Fibroblast of skin of left quadriceps (primary cell): ENCODE results near the gene INTS4.
A peak's percentile ranks its signal among the peaks of the same experiment; 100 is the strongest.
"Not testable (repeated sequence)": the region's sequence is repeated elsewhere in the genome, so short reads cannot be mapped to it uniquely, and the experiment has no call there.

Experiments
- DNase-seq, 2 experiments: peaks; one replicate each; pipeline ENCODE4 v3.0.0-alpha.2; 2013; ENCODE audit warnings: low read depth in 2 of 2

The INTS4 gene

DNA sequence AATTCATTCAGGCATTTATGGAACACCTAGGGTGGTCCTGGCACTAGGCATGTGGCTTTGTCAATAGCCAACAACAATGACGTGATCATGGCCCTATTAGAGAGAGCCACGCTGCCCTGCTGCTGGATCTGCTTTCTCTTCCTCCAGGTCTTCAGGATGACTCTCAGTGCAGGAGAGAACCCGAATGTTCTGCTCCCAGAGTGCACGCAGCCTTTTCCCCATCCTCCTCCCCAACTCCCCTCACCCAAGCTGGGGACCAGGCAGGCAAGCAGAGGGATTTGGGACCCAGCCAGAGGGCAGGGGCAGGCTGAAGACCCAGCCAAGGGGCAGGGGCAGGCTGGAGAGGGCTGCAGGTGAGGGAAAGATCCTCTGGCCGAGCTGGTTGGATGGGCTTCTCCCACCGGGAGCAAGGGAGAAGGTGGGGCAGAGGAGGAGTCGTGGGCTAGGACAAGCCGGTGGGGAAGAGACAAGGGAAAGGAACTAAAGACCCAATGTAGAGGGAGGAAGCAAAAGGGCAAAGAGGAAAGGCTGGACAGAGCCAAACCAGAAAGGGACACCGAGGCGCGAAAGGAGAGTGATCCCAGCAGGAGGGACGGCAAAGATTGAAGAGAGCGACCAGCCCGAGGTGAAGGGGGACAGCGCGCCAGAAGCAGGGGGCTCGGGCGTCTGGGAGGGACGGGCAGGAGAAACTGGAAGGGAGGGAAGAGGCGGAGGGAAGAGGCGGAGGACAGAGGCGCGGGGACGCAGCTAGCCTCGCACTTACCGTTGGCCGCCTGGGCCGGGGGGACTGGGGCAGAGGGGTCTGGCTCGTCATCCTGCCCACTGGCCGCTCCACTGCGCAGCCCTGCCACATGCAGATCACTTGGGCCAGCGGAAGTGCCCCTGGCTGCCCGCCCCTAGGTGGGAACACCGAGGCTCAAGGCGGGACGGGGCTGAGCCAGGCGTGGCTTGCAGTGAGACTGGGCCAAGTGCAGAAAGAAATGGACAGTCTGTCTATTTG is 28.2 kb upstream of the INTS4 start, which contains the start of gene KCTD14:
Gene KCTD14 (minus strand): TSS at position 880 of the 1,000 bp plus-strand sequence. CDS start 27 bp downstream, at position 853.
- DNase-seq, result no peak

DNA sequence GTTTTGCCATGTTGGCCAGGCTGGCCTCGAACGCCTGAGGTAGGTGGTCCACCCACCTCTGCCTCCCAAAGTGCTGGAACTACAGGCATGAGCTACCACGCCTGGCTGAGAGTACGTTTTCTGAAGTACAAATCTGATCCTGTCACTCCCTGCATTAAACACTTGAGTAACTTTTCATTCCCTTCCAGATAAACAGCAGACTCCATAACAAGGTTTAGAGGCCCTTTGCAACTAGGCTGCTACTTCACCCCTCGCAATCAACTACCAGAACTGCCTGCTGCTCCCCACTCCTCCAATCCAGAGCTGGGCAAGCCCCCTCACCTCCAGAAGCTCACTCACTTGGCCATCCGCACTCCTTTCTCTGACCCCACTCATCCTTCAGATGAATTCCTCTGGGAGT is 27.1 kb upstream of the INTS4 start:
- DNase-seq, result no peak

DNA sequence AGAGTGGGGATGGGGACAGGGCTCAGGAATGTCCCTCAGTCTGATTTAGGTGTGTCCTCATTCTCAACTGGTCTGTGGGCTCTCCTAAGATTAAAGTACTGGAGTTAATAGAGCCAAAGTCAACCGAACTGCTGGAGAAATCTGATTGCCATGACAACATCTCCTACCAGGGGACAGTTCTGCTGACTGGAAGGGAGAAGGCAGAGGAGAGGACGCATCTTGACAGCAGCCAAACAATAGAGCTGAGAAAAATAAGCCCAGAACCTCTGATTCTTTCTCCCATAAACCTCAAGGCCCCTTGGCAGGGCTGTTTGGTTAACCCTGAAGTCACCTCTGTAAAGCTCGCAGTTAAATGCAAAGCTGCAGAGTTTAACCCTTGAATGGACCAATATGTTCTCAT is 25.8 kb upstream of the INTS4 start:
- DNase-seq, result no peak

DNA sequence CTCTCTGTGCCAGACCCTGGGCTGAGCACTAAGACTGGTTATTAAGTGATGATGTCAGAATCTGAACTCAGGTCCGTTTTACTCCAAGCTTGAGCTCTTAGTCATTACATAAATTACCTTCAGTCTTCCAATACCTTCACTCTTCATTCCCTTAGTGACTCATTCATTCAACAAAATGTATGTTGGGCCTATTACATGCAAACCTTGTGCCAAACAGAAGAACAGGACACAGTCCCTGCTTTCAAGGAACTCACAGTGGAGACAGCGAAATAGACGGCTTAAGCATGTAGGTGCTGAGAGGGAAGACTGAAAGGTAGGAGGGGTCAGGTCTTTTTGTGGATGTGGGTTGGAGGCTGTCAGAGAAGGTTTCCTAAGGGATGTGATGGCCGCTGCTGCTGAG is 25.3 kb upstream of the INTS4 start:
- no peak for DNase-seq

DNA sequence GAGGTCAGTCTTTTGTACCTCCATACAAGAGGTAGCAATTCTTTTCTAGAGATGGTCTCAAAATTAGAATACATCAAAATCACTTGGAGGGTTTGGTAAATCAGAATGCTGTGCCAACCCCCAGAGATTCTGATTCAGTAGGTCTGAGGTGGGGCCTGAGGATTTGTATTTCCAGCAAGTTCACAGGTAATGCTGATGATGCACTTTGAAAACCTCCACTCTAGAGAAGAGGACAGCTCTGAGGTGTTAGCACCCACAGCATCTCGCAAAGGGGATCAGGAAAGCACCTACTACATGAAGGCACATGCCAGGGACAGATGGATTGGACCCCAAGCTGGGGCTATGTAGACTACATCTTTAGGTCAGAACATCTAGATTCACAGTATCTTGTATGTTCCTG is 21.4 kb upstream of the INTS4 start:
- DNase-seq, result no peak

DNA sequence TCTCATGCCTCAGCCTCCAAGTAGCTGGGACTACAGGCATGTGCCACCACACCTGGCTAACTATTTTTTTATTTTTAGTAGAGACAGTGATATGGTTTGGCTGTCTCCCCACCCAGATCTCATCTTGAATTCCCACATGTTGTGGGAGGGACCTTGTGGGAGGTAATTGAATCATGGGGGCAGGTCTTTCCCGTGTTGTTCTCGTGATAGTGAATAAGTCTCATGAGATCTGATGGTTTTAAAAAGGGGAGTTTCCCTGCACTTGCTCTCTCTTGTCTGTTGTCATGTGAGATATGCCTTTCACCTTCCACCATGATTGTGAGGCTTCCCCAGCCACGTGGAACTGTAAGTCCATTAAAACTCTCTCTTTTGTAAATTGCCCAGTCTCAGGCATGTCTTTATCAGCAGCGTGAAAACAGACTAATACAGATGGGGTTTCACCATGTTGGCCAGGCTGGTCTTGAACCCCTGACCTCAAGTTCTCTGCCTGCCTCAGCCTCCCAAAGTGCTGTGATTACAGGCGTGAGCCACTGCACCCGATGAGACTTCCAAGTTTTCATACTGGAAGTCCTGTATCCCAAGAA is 20.6 kb upstream of the INTS4 start:
- not testable (repeated sequence) for DNase-seq

DNA sequence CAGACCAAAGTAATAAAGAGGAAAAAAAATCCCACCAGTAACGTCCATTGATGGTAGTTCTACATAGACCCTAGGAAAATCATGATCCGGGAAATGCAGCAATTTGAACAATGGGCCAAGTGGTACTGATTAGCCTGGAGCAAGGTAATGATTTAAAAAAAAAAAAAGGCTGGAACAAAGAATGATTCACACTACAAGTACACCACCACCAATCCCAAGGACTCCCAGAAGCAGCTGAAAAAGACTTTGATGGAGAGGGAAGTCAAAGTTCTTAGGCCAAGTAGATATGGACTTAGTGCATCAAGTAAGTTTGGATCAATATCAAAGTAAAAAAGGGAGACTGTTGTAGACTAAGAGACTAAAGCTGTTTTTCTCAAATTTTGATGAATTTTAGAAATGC is 16.8 kb upstream of the INTS4 start:
- DNase-seq, result no peak

DNA sequence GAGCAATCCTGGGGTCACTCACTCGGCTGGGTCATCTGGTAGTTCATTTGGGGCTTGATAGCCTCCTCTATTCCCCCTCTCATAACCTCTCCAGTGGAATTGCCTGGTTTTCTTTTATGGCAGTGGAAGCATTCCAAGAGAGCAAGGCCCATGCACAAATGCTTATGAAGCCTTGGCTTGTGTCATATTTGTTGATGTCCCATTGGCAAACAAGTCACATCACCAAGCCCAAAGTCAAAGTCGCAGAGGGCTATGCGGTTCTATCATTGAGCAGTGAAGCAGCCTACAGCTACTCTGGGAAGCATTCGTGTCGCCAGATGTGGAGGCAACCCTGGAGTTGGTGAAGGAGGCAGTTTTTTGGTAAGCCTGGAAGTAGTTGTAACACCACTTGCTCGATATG is 16.3 kb upstream of the INTS4 start:
- DNase-seq, result no peak

DNA sequence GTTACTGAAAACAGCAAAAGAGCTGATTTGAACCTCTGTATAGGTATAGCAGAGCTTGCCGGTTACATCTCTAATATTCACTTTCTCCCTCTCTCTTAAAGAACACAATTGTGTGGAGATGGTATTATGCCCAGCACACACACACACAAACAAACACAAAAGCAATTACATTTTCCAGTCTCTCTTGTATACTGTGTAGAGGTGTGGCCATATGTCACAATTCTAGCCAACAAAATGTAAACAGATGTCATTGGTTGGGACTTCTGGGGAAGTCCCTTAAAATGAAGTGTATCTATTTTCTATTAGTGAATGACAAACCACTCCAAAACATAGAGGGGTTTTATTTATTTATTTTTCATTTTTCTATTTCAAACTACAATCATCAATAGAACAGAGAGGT is 15.8 kb upstream of the INTS4 start:
- no peak for DNase-seq

DNA sequence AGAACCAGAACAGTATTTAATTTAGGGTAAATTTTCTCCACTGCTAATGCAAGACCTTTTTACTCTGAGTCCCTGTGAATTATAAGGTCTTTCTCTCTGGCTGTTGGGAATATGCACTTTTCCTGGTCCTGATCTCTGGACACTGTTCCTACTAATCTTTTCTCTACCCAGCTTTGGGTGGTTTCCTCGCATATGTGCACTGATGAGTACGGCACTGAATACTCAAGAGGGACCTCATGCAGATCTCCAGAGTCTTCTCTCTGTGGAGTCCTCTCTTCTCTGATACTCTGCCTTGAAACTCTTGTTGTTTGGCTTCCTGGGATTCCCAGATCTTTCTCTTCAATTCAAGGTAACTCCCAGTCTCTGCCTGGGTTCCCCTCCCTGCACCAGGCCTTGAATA is 14.6 kb upstream of the INTS4 start:
- DNase-seq, result no peak

DNA sequence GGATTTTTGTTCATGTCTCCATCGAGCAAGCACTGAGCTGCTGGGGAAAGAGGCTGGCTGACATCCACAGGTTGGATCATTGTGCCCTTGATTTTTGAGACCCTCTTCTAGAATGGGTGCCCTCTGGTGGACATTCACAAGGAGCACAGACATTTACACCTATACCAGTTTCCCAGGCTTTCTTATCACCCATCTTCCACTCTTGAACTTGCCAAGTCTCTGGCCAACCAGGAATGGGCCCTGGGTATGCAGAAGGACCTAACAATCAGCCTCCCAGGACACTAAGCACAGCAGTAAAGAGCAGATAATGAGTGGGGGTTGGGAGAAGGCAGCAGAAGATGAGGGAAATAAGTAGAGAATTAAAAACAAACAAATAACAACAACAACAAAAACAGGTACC is 5.7 kb upstream of the INTS4 start:
- peak; percentile 43 to 49 for DNase-seq

DNA sequence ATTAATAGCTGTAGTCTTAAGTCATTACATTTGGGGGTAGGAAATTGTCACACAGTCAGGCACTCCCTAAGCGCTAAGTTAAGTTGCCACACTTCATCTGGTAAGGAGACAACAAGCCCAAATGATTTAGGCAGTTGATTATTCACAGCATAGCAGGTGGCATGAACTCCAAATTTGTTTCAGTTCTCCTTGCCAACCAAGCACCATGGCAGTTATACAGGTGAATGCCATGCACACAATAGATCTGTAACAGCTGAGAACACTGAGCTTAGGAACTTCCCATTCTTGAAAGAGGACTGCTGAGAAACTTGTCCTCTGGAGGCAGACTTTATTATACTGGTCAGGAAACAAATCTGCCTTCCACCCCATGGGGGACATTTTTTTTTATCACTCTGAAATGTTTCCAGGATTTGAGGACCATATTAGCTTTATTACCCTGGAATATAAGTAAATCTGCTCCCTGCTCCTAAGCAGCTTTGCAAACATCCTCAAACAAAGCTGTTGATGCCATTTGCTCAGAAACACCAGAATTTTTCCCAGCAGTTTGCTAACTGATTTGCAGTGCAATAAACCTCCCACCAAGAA is 5.1 kb upstream of the INTS4 start:
- DNase-seq, result no peak

DNA sequence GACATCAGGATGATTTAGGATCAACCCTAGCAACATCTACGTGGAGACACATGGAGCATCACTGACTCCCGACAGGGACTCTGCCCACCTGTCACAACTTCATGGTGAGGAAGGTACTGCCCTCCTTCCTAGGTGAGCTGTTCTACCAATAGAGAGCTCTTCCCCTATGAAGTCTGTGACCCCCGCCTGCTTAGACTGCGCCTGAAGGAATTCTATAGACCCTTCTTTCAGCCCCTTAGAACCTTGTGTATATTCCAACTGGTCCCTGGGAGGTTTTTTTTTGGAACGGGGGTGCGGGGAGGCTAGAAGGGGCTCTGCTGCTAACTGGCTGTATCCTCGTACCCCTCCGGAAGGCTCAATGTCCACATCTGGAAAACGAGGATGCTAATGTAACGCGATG is 566 bp downstream of the INTS4 start:
- no peak for DNase-seq

DNA sequence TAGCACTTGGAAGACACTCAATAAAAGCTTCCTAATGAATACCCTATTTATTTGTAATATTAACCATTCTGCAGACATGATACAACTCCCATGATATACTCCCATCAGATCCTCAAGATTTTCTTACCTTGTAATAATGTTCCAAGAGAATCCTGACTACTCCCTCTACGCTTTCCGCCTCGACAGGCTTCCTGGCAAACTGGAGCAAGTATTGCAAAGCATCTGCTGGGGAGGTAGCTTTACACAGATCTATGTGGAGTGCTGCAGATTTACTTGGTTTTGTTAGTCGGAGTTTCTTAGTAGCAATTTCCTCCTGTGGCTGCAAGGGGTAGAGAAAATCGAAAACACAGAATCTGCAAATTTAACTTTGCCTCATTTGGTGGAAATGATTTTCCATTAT is 3.5 kb downstream of the INTS4 start:
- no peak for DNase-seq

DNA sequence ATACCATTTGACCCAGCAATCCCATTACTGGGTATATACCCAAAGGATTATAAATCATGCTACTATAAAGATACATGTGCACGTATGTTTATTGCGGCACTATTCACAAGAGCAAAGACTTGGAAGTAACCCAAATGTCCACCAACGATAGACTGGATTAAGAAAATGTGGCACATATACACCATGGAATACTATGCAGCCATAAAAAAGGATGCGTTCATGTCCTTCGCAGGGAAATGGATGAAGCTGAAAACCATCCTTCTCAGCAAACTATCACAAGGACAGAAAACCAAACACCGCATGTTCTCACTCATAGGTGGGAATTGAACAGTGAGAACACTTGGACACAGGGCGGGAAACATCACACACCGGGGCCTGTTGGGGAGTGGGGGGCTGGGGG is 8.0 kb downstream of the INTS4 start:
- DNase-seq, result not testable (repeated sequence)

DNA sequence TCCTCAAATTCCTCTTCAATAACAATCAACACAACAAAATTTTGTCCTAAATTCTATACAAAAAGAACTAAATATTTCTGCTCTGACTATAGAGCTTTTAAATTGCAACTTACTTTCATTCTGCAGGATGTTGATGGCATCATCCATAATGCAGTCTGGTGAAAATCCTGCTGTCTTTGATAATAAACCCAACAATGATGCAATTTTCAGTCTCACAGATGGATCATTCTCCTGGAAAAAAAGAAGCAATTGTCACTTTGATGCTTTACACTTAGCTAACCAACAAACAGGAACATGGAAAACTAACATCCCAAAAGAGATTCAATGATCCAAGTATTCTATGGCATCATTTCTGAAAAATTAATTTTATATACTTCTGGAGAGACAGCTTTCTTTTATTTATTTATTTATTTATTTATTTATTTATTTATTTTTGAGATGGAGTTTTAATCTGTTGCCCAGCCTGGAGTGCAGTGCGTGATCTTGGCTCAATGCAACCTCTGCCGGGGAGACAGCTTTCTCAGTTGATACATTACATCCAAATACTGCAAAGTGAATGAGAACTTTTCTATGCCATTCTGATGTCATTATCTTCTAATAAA is 13.0 kb downstream of the INTS4 start:
- no peak for DNase-seq

DNA sequence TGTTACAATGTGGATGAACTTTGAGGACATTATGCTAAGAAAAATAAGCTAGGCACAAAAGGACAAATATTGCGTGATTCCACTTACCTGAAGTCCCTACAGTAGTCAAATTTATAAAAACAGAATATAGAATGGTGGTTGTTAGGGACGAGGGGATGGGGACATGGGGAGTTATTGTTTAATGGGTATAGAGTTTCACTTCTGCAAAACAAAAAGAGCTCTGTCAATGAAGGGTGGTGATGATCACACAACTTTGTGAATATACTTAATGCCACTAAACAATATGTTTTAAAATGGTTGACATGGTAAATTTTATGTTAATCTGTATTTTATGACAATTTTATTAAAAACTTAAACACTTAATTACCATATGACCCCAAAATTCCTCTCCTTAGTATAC is 26.1 kb downstream of the INTS4 start:
- DNase-seq, result no peak

DNA sequence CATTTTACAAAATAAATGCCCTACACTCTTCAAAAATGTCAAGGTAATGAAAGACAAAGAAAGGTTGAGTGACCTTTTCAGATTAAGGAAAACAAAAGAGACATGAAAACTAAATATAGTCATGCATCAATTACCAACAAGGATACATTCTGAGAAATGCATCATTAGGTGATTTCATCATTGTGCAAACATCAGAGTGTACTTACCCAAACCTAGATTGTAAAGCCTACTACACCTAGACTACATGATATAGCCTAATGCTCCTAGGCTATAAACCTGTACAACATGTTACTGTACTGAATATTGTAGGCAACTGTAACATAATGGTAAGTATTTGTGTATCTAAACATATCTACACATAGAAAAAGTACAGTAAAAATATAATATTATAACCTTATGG is 26.7 kb downstream of the INTS4 start:
- DNase-seq, result no peak

DNA sequence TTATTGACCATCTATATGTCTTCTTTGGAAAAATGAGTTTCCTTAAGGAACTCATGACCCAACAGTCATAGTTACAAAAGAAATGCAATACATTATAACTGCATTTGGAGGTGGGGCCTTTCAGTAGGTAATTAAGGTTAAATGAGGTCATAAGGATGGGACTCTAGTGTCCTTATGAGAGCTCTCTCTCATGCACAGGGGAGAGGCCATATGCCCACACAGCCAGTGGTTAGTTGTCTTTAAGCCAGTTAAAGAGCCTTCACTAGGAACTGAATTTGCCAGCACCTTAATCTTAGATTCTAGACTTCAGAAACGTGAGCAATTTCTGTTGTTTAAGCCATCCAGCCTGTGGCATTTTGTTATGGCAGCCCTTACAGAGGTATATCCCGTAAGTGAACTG is 27.3 kb downstream of the INTS4 start:
- no peak for DNase-seq

DNA sequence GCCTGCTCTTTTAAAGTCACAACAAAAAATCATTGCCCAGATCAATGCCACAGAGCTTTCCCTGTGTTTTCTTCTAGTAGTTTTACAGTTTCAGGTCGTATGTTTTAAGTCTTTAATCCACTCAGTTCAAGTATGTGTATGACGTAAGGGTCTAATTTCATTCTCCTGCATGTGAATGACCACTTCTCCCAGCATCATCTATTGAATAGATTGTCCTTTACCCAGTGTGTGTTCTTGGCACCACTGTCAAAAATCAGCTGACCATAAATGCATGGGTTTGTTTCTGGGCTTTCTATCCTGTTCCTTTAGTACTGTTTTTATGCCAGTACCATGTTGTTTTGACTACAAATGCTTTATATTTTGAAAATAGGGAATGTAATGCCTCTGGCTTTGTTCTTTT is 28.1 kb downstream of the INTS4 start:
- DNase-seq, result no peak

DNA sequence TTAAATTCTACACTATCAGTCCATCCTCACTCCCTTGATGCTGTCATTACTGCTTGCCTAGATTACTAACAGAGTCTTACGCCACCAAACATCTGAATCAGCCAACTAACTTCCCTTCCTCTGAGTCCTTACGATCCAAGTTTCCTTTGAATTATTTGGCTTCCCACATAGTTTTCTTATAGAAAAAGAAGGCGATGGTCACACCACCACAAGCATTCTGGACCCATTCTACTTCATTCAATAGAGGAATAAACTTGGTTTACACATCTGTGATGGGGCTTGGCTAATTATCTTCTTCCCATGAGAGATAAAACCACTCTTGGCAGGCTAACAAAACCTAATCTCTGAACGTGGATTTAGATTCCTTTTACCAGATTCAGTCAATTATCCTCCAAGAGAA is 35.0 kb downstream of the INTS4 start:
- DNase-seq, result peak in 1 of 2 experiments; percentile 8

DNA sequence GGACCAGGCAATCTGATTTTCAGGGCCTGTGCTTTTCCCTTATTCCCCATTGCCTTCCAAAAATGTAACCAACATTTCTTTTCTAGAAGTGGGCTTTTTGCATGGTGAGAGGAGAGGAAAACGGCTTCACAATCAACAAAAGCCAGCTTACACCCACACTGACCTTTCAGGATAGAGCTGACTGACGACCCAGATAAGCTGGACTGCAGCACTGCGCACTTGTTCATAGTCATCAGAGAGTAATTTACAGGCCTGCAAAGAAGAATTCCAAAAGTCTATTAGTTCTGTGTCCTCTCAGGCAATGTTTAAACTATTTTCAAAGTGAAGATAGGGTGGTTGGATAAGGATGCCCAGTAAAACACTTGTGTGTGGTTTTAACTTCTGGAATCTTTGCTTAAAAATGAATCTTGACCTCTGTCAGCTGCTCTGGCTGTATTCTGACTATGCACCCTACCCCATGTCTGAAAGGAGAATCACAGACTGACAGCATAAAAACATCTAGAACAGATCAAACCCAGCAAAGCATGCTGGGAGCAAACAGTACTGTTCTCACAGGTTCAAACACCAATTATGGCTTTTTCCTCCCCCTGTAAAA is 35.8 kb downstream of the INTS4 start:
- not testable (repeated sequence) for DNase-seq
